Measurements from ENCODE around the gene AGAP3. TPM values are rescaled to one million over a fixed set of nuclear protein-coding genes. Genes with fewer than 3 reads are reported as not detected.

Gene AGAP3
- polyA plus RNA-seq, 1 donor (not counting 4 experiments of a cell fraction or from before 2014, with no cell fraction given), result 64.3 TPM

- FAIRE-seq, result no peak
- no peak for DNase-seq (ENCODE audit: low read depth, low spot score)
- H3K9me3 ChIP-seq (ENCODE audit: control insufficient read depth, low read depth, low read length), result no peaks in the 10 kb centered on the region
- dilution Hi-C loops (cut with MboI; ENCODE audit: extremely low pct_ligation_motif_present, low sequenced_read_pairs), result no loop called here
- no peaks in the 10 kb centered on the region for H3K79me2 ChIP-seq (ENCODE audit: control insufficient read depth, insufficient read depth, low read length)
- no peak overlapping the region for H2AFZ ChIP-seq (ENCODE audit: control insufficient read depth, low read length)
- H3K36me3 ChIP-seq (ENCODE audit: control insufficient read depth in 2 of 2, extremely low read depth in 1 of 2, insufficient read depth in 2 of 2, low read length in 2 of 2), result peaks cover 0 to 2% of the 10 kb centered on the region in 2 experiments
- peaks cover 35% of the 10 kb centered on the region for H3K27me3 ChIP-seq (ENCODE audit: control insufficient read depth, extremely low read depth, insufficient read depth, low read length)
- no peak overlapping the region for H3K4me2 ChIP-seq (ENCODE audit: control insufficient read depth, extremely low read depth, insufficient read depth, low read depth, low read length)
- TF ChIP-seq EZH2 (IDR thresholded peaks at IDR 0.05; ENCODE audit: low read length), result no peak
- no peak for TF ChIP-seq CTCF (optimal IDR thresholded peaks at IDR 0.05 in 1 of 3, IDR thresholded peaks at IDR 0.05 in 1 of 3, conservative IDR thresholded peaks at IDR 0.05 in 1 of 3; ENCODE audit: extremely low read depth in 1 of 3, insufficient read depth in 2 of 3, low read length in 3 of 3)
- no peaks in the 10 kb centered on the region for H3K9me1 ChIP-seq (ENCODE audit: control insufficient read depth, extremely low read depth, insufficient read depth, low read length)
- H3K4me3 ChIP-seq (ENCODE audit: control insufficient read depth in 2 of 3, extremely low read depth in 1 of 3, insufficient read depth in 2 of 3, low read depth in 1 of 3, low read length in 3 of 3), result no peak overlapping the region
- H4K20me1 ChIP-seq (ENCODE audit: control insufficient read depth, extremely low read depth, insufficient read depth, low read length), result no peaks in the 10 kb centered on the region
- no peaks in the 10 kb centered on the region for H3K4me1 ChIP-seq (ENCODE audit: control insufficient read depth, extremely low read depth, insufficient read depth, low read length)
- no peak overlapping the region for H3K9ac ChIP-seq (ENCODE audit: control insufficient read depth, extremely low read depth, insufficient read depth, low read length)
- H3K27ac ChIP-seq (ENCODE audit: control insufficient read depth, insufficient read depth, low read length), result no peak overlapping the region
Measured at GRCh38 chr7:151150388-151150787, 64.1 kb downstream of the AGAP3 start.

GRCh38 chr7:151152643-151153513 is 66.6 kb downstream of the AGAP3 start:
- no peaks in the 10 kb centered on the region for H3K9me1 ChIP-seq (ENCODE audit: control insufficient read depth, extremely low read depth, insufficient read depth, low read length)
- no peak overlapping the region for H2AFZ ChIP-seq (ENCODE audit: control insufficient read depth, low read length)
- no peak overlapping the region for H3K9ac ChIP-seq (ENCODE audit: control insufficient read depth, extremely low read depth, insufficient read depth, low read length)
- no peaks in the 10 kb centered on the region for H3K36me3 ChIP-seq (ENCODE audit: control insufficient read depth in 2 of 2, extremely low read depth in 1 of 2, insufficient read depth in 2 of 2, low read length in 2 of 2)
- dilution Hi-C loops (cut with MboI; ENCODE audit: extremely low pct_ligation_motif_present, low sequenced_read_pairs), result no loop called here
- H3K4me1 ChIP-seq (ENCODE audit: control insufficient read depth, extremely low read depth, insufficient read depth, low read length), result no peaks in the 10 kb centered on the region
- H3K9me3 ChIP-seq (ENCODE audit: control insufficient read depth, low read depth, low read length), result no peaks in the 10 kb centered on the region
- DNase-seq (ENCODE audit: low read depth, low spot score) (no peak), FAIRE-seq (no peak)
- no peak overlapping the region for H3K4me3 ChIP-seq (ENCODE audit: control insufficient read depth in 2 of 3, extremely low read depth in 1 of 3, insufficient read depth in 2 of 3, low read depth in 1 of 3, low read length in 3 of 3)
- no peaks in the 10 kb centered on the region for H3K79me2 ChIP-seq (ENCODE audit: control insufficient read depth, insufficient read depth, low read length)
- H3K27me3 ChIP-seq (ENCODE audit: control insufficient read depth, extremely low read depth, insufficient read depth, low read length), result peaks cover 35% of the 10 kb centered on the region
- TF ChIP-seq EZH2 (IDR thresholded peaks at IDR 0.05; ENCODE audit: low read length) (no peak), CTCF (optimal IDR thresholded peaks at IDR 0.05 in 1 of 3, IDR thresholded peaks at IDR 0.05 in 1 of 3, conservative IDR thresholded peaks at IDR 0.05 in 1 of 3; ENCODE audit: extremely low read depth in 1 of 3, insufficient read depth in 2 of 3, low read length in 3 of 3) (no peak)
- no peak overlapping the region for H3K27ac ChIP-seq (ENCODE audit: control insufficient read depth, insufficient read depth, low read length)
- H3K4me2 ChIP-seq (ENCODE audit: control insufficient read depth, extremely low read depth, insufficient read depth, low read depth, low read length), result no peak overlapping the region
- no peaks in the 10 kb centered on the region for H4K20me1 ChIP-seq (ENCODE audit: control insufficient read depth, extremely low read depth, insufficient read depth, low read length)
